Kidney capillary endothelial cell (primary cell): ENCODE results near the gene ZNF493.

Experiments
- DNase-seq: peaks from one replicate; pipeline ENCODE4 v3.0.0-alpha.2; 2018; ENCODE audit warnings: low spot score

ZNF493 gene

GRCh38 chr19:21463449-21464105, 66.6 kb downstream of the ZNF493 start:
- no peak for DNase-seq

GRCh38 chr19:21466627-21467026, 69.7 kb downstream of the ZNF493 start:
- DNase-seq: no peak

- no peak for DNase-seq
Measured at GRCh38 chr19:21468791-21469190, 71.9 kb downstream of the ZNF493 start.

GRCh38 chr19:21472507-21472906, 75.6 kb downstream of the ZNF493 start:
- no peak for DNase-seq

- peak; percentile 1 for DNase-seq
Measured at GRCh38 chr19:21474671-21475181, 77.8 kb downstream of the ZNF493 start.
